Fibroblast of mammary gland (primary cell): Measurements from ENCODE around the gene GADD45B.

ENCODE experiments used
- DNase-seq: peaks from one replicate; pipeline ENCODE4 v3.0.0-alpha.2; 2010; ENCODE audit warnings: low read depth
- H3K4me3 ChIP-seq: 2 replicates; pipeline ENCODE4 v1.5.1; 2011; ENCODE audit warnings: low read depth, mild to moderate bottlenecking, low read length, moderate library complexity; ENCODE audit not compliant: control insufficient read depth
- TF ChIP-seq, protein P1 (sequence below): conservative IDR thresholded peaks from 2 replicates; pipeline ENCODE4 v1.5.1; 2011; ENCODE audit warnings: low read depth, low read length, inconsistent platforms; ENCODE audit not compliant: control insufficient read depth, insufficient read depth

GADD45B gene

DNA sequence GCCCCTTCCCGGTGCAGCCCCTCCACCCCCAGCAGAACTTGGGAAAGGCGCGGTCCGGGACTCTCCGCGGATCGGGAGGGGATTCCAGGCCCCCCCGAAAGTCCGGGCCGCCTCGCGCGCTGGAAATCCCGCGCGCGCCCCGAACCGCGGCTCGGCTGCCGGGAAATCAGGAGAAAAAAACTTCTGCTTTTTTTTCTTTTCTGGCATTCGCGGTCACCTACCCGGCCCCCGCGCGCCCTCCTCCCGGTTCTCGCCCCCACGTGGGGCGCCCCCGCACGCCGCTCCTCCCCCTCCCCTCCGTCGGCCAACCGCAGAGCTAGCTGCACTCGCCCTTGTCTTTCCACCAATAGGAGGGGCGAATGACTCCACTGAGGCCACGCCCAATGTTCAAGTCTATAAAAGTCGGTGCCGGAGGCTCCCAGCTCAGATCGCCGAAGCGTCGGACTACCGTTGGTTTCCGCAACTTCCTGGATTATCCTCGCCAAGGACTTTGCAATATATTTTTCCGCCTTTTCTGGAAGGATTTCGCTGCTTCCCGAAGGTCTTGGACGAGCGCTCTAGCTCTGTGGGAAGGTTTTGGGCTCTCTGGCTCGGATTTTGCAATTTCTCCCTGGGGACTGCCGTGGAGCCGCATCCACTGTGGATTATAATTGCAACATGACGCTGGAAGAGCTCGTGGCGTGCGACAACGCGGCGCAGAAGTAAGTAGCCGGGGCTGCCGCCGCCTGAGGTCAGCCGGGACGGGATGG, at the start of gene GADD45B:
Gene GADD45B, plus strand, starts transcription at position 426 of the 749 bp plus-strand sequence. Its CDS starts 232 bp downstream, at position 658.
- TF ChIP-seq, protein P1, sequence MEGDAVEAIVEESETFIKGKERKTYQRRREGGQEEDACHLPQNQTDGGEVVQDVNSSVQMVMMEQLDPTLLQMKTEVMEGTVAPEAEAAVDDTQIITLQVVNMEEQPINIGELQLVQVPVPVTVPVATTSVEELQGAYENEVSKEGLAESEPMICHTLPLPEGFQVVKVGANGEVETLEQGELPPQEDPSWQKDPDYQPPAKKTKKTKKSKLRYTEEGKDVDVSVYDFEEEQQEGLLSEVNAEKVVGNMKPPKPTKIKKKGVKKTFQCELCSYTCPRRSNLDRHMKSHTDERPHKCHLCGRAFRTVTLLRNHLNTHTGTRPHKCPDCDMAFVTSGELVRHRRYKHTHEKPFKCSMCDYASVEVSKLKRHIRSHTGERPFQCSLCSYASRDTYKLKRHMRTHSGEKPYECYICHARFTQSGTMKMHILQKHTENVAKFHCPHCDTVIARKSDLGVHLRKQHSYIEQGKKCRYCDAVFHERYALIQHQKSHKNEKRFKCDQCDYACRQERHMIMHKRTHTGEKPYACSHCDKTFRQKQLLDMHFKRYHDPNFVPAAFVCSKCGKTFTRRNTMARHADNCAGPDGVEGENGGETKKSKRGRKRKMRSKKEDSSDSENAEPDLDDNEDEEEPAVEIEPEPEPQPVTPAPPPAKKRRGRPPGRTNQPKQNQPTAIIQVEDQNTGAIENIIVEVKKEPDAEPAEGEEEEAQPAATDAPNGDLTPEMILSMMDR, result no peak
- DNase-seq, result peak; percentile 97
- H3K4me3 ChIP-seq, result peak within 1 kb of the TSS; percentile 100

GRCh38 chr19:2426611-2427428, 49.1 kb upstream of the GADD45B start:
- H3K4me3 ChIP-seq, result peak overlapping the region; percentile 78
- TF ChIP-seq, protein P1, result no peak
- peak; percentile 36 for DNase-seq

DNA sequence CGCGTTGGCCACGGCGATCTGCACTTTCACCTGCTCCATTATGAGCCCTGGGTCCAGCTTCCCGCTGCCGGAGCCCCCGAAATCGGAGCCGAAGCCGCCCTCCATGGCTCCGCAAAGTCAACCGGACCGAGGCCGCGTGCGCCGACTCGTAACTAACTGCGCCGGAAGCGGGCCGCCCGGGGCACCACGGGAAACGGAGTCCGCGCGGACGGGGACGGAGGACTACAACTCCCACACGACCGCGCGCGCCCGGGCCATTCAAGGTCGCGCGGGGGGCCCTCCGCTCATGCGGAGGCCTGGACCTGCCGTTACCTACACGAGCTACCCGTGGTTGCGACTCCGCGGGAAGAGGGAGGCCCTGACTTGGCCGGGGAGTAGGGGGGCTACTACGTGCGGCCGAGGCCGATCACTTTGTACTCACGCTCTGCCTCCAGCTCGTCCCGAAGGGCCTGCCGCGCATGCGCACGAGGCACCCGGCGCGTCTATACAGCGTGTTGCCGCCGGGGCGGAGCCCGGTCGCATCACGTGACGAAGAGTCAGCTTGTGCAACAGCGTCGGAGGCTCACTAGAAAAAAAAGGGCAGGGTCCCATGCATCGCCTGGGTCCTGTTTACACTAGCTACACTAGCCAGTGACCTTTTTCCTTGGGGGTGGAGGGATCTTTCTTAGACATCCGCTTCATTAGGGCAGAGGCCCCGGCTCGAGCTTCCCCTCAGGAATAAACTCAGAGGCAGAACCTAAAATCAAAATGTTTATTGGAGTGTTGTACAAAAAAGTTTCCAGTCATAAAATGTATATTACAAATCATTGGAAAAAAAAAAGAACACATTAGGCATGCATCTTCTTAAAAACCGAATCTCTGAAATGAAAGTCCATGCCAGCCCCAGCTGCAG, 48.3 kb upstream of the GADD45B start, which contains the start of gene TIMM13:
Gene TIMM13, minus strand, starts transcription at position 158 of the 892 bp plus-strand sequence. Its CDS starts 53 bp downstream, at position 105.
- TF ChIP-seq, protein P1, result no peak
- H3K4me3 ChIP-seq, result peak within 1 kb of the TSS; percentile 78
- peak; percentile 94 for DNase-seq

- peak; percentile 47 for DNase-seq
- TF ChIP-seq, protein P1, result no peak
- H3K4me3 ChIP-seq, result no peak overlapping the region
Observed at GRCh38 chr19:2428321-2428690, 47.6 kb upstream of the GADD45B start.

DNA sequence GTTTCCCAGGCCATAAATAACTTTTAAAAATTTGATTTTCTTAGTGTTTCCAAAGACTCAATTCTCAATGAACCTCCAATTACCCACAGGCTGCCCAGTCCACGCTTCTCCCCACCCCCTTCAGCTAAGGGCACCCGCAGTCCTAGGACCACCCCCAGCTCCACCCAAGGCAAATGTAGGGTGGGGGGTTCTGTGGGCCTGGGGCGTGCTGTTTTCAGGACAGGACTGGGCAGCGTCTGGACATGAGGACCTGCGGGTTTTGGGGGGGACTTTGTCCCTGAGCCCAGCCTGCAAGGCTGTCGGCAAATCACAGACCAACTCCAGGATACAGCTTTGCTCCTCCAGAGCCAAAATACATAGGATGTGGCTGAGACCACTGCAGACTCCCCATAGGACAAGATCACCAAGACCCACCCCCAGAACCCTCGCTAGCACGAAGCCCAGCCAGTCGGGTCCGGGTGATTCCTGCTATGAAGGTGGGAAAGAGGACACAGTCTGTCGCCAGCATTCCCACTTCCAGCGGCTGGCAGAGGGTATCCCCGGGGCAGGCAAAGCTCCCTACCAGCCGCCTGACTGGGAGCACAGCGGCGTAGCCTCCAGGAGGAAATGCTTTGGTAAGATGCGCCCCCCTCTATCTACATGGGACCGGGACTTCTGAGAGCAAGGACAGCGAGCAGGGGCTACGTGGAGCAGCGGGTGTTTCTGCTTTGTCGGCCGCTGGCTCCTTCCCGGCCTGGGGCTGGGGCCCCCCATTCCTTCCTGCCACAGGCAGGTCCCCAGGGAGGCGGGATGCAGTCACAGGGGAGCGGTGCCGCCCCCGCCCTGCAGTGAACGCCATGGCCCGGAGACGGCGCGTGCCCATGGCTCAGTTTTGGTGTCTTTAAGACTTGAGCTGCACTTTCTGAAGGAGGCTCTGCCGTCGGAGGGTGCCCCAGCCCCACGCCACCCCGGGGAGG, 46.9 kb upstream of the GADD45B start:
- TF ChIP-seq, protein P1, result no peak
- DNase-seq, result no peak

More for the DNA sequence above, 46.9 kb upstream of the GADD45B start:
- H3K4me3 ChIP-seq, result no peak overlapping the region
